Measurements from ENCODE around the gene MARCHF2.

DNA sequence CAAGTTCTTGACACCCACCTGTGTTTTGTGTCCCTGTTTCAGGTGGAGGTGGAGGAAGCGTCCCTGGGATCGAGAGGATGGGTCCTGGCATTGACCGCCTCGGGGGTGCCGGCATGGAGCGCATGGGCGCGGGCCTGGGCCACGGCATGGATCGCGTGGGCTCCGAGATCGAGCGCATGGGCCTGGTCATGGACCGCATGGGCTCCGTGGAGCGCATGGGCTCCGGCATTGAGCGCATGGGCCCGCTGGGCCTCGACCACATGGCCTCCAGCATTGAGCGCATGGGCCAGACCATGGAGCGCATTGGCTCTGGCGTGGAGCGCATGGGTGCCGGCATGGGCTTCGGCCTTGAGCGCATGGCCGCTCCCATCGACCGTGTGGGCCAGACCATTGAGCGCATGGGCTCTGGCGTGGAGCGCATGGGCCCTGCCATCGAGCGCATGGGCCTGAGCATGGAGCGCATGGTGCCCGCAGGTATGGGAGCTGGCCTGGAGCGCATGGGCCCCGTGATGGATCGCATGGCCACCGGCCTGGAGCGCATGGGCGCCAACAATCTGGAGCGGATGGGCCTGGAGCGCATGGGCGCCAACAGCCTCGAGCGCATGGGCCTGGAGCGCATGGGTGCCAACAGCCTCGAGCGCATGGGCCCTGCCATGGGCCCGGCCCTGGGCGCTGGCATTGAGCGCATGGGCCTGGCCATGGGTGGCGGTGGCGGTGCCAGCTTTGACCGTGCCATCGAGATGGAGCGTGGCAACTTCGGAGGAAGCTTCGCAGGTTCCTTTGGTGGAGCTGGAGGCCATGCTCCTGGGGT is 72.7 kb downstream of the MARCHF2 start:
- TF ChIP-seq, protein P1, sequence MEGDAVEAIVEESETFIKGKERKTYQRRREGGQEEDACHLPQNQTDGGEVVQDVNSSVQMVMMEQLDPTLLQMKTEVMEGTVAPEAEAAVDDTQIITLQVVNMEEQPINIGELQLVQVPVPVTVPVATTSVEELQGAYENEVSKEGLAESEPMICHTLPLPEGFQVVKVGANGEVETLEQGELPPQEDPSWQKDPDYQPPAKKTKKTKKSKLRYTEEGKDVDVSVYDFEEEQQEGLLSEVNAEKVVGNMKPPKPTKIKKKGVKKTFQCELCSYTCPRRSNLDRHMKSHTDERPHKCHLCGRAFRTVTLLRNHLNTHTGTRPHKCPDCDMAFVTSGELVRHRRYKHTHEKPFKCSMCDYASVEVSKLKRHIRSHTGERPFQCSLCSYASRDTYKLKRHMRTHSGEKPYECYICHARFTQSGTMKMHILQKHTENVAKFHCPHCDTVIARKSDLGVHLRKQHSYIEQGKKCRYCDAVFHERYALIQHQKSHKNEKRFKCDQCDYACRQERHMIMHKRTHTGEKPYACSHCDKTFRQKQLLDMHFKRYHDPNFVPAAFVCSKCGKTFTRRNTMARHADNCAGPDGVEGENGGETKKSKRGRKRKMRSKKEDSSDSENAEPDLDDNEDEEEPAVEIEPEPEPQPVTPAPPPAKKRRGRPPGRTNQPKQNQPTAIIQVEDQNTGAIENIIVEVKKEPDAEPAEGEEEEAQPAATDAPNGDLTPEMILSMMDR (IDR thresholded peaks at IDR 0.05; ENCODE audit: extremely low read depth in 1 of 2, insufficient read depth in 1 of 2, low read depth in 1 of 2, low read length in 2 of 2) = no peak
- no peak for TF ChIP-seq POLR2A (IDR thresholded peaks at IDR 0.05; ENCODE audit: low read depth, low read length)
- no peak for TF ChIP-seq POLR2AphosphoS5 (IDR thresholded peaks at IDR 0.05; ENCODE audit: insufficient read depth, low read depth, low read length)
- TF ChIP-seq, protein P2, sequence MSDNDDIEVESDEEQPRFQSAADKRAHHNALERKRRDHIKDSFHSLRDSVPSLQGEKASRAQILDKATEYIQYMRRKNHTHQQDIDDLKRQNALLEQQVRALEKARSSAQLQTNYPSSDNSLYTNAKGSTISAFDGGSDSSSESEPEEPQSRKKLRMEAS (IDR thresholded peaks at IDR 0.05; ENCODE audit: insufficient read depth, insufficient read length) = no peak
- no peak for TF ChIP-seq EZH2 (IDR thresholded peaks at IDR 0.05; ENCODE audit: borderline replicate concordance, low read depth, low read length, severe bottlenecking)
- no peak for TF ChIP-seq GATA2 (IDR thresholded peaks at IDR 0.05; ENCODE audit: insufficient read depth, insufficient read length, low read depth, low read length)
